K562 (cell line): ENCODE measurements around the gene FOXP4.

Experiments used
- BRCA1 ChIP-seq, 2 experiments: fragments of 450-650 bp in 1 of 2; sonication (generic) in 1 of 2; formaldehyde crosslinking in 1 of 2; IDR thresholded peaks; 2 replicates each; pipeline versions ENCODE4 v1.5.0 to v1.6.1; 2017 to 2020; ENCODE audit warnings: mild to moderate bottlenecking in 1 of 2, missing genetic modification reagents in 1 of 2
- CREM ChIP-seq: IDR thresholded peaks from 2 replicates; pipeline ENCODE4 v1.6.1; 2014; ENCODE audit warnings: antibody characterized with exemption, low read depth
- CTCF ChIP-seq, 3 experiments: IDR thresholded peaks in 2 of 3; conservative IDR thresholded peaks in 1 of 3; 2 replicates each; pipeline ENCODE4 v1.5.1; 2011 to 2012; ENCODE audit warnings: low read length in 3 of 3, mild to moderate bottlenecking in 3 of 3, control low read depth in 2 of 3, improper control_type of control experiment in 1 of 3, inconsistent platforms in 1 of 3, low read depth in 1 of 3, mixed read lengths in 1 of 3, moderate library complexity in 1 of 3; ENCODE audit not compliant: insufficient read depth in 2 of 3
- EZH2 ChIP-seq: IDR thresholded peaks from 2 replicates; pipeline ENCODE4 v1.6.1; 2012; ENCODE audit warnings: low read depth, mild to moderate bottlenecking, inconsistent platforms, low read length, borderline replicate concordance
- HMG20B ChIP-seq: fragments of 250-450 bp; sonication (Bioruptor Pico); IDR thresholded peaks from 2 replicates; pipeline ENCODE4 v1.5.0; 2021; ENCODE audit warnings: mild to moderate bottlenecking
- KDM1A ChIP-seq, 2 experiments: fragments of 450-650 bp; IDR thresholded peaks; 2 replicates each; pipeline ENCODE4 v1.6.1; 2016; ENCODE audit warnings: mild to moderate bottlenecking in 2 of 2
- MYNN ChIP-seq, 2 experiments: sonication (generic); formaldehyde crosslinking in 1 of 2; IDR thresholded peaks; 2 replicates each; pipeline versions ENCODE4 v1.5.0 to v1.6.1; 2016 to 2020; ENCODE audit warnings: antibody characterized with exemption in 1 of 2, missing genetic modification reagents in 1 of 2
- RBFOX2 ChIP-seq: fragments of 200-400 bp; formaldehyde crosslinking; IDR thresholded peaks from 2 replicates; pipeline ENCODE4 v1.6.1; 2017; ENCODE audit warnings: low read depth, mild to moderate bottlenecking, low read length, moderate library complexity
- SP2 ChIP-seq: IDR thresholded peaks from 2 replicates; pipeline ENCODE4 v1.6.1; 2011; ENCODE audit warnings: mild to moderate bottlenecking, low read depth, low read length, moderate library complexity; ENCODE audit not compliant: poor library complexity, severe bottlenecking; ENCODE audit errors: extremely low read depth
- TCF7L2 ChIP-seq: fragments of 150-350 bp; IDR thresholded peaks from 2 replicates; pipeline ENCODE4 v1.6.1; 2016; ENCODE audit warnings: low read depth, mild to moderate bottlenecking, low read length, moderate library complexity
- ZBTB33 ChIP-seq: sonication (generic); formaldehyde crosslinking; IDR thresholded peaks from 2 replicates; pipeline ENCODE4 v1.8.1; 2023; ENCODE audit warnings: mild to moderate bottlenecking, missing genetic modification reagents

- TF ChIP-seq CTCF (IDR thresholded peaks at IDR 0.05 in 2 of 3, conservative IDR thresholded peaks at IDR 0.05 in 1 of 3; ENCODE audit: insufficient read depth in 2 of 3, low read depth in 1 of 3, low read length in 3 of 3) (no peak), ZBTB33 (CRISPR knock-in tag) (no peak), RBFOX2 (no peak), BRCA1 (IDR thresholded peaks at IDR 0.05) (no peak), BRCA1 (CRISPR knock-in tag; IDR thresholded peaks at IDR 0.05) (no peak), KDM1A (IDR thresholded peaks at IDR 0.05) (no peak), CREM (no peak), MYNN (IDR thresholded peaks at IDR 0.05) (no peak), MYNN (CRISPR knock-in tag; IDR thresholded peaks at IDR 0.05) (no peak), SP2 (no peak), EZH2 (no peak), TCF7L2 (no peak), HMG20B (CRISPR knock-in tag) (no peak)
Observed at GRCh38 chr6:41580690-41581089, 34.5 kb downstream of the FOXP4 start.
